ENCODE data around the gene MITF.
A peak's percentile ranks its signal among the peaks of the same experiment; 100 is the strongest.

The MITF gene

DNA sequence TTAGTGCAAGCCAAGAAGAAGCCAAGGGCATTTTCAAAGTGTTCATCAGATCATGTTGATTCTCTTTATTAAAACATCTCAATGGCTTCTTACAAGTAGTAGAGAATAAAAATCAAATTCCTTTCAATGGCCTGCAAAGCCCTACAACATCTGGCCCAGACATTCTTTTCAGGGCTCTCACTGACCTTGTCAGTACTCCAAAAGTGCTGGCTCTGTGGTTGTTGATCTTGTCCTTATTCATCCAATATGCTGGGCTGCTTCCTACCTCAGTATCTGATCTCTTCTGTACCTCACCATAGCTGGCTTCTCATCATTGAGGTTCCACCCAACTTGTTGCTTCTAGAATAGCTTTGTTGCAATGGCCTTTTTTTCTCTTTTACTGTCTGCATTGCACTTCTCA, 186.2 kb downstream of the MITF start:
- no peak for FAIRE-seq

DNA sequence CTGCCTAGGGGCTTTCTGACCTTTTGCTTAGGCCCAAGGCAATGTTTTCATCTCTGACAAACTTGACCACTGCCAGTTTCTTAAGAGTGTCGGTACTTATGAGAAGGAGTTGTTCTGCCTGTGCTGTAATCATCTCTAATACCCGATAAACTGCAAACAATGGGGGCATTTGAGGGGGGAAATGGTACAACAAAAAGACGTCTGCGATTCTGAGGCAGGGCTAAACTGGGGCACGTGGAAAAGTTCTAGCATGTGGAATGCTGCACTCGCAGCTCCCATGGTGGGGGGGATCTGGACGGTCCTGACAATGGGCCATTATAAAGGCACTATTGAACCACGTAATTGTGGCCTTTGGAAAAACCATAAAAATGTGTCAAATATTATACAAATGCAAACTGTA, 187.1 kb downstream of the MITF start:
- FAIRE-seq, result no peak

DNA sequence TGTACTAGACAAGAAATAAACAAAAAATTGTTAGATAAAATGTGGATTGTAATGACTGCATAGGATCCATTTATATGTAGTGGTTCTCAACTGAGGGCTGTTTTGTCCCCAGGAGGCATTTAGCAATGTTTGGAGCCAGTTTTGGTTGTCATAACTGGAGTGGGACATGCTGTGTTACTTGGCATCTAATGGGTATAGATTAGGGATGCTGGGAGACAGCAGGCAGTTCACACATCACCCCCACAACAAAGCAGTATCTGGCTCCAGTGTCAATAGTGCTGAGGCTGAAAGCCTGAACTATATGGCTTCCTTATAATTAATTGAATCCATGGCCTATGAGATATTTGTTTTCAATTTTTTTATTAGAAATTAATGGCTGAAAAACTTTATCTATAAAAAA, 188.3 kb downstream of the MITF start:
- FAIRE-seq, result no peak

DNA sequence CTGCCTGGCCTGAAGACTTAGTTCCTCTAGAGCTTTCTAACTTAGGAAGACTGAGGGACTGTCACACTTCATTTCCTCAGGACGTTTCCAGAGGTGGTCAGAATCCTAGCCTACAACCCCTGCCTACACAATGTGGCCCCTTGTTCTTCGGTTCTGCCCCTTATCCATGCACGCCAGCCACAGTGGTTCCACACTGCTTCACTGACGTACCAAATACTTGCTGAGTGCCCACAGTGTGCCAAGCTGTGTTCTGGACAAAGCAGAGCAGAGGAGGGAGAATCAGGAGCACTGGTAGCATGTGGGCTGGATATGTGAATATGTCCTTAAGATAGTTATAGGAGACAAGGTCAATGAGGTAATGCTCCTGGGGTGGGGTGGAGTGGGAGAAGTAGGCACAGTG, 189.8 kb downstream of the MITF start:
- FAIRE-seq, result no peak

DNA sequence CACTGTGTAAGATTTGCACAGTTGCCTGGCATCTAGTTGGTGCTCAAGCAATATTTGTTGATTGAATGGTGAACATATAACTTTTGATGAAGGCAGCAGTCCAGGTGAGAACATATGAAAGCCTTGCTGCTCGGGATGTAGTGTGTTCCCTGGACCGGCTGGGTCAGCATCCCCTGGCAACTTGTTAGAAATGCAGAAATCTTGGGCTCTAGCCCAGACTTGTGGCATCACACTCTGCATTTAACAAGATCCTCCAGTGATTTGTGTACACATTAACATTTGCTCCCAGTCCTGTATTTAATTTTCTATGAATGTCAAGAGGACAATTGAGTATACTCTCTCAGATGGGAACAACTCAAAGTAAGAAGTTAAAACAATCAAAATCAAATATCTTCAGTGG, 191.3 kb downstream of the MITF start:
- no peak for FAIRE-seq

DNA sequence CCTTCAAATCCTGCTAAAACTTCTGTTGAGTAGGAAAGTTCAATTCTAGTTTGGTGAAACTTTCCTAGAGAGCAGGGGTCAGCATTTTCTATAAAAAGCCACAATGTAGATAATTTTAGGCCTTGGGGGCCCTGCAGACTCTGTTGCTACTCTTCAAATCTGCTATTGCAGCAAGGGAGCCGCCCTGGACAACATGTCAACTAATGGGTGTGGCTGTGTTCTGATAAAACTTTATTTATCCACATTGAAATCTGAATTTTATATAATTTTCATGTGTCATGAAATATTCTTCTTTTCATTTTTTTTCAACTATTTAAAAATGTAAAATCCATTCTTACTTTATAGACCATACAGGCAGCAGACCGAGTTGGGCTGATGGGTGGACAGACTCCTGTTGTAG, 192.8 kb downstream of the MITF start:
- no peak for FAIRE-seq

DNA sequence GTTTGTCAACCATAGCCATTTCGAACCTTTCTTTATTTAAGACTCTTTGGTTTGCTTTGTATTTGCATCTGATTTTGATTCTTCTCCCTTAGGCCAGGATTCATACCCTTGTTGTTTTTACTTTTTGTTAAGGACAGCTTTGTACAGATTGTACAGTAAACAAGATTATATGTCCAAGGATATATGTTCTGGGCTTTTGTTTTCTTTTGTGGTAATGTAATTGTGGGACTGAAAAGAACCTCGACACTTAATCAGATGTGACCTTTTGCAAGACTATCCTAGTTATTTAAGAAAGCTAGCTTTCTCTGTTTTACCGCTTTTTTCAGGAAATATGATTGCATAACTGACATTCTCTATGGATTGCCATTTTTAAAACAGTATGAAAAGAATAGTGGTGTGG, 193.2 kb downstream of the MITF start:
- no peak for FAIRE-seq

DNA sequence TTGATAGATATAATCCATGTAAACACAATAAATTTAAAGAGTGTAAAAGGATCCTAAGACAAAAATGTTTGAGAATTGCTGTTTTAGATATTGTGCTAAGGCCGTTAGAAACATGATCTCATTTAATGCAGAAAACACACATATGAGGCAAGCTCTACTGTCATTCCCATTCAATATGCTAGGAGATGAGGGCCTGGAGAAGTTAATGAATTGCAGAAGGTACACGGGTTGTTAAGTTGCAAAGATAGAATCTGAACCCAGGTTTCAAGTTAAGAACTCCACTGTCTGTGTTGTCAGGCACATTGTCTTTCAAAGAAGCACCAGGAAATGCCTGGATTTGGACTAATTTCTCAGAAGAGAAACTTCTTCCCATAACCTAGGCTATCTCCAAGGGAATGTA, 195.1 kb downstream of the MITF start:
- FAIRE-seq, result no peak

DNA sequence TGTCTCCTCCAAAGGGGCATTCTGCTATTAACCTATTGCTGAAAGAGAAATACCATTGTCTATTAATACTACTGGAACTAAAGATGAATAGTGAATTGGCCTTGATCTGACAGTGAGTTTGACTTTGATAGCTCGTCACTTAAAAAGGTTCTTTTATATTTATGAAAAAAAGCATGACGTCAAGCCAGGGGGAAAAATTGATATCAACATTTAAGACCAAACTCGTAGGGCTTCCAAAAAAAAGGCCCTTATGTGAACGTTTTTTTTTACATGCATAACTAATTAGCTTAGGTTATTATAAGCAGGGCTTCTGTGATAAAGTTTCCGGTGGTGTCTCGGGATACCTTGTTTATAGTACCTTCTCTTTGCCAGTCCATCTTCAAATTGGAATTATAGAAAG, 197.0 kb downstream of the MITF start:
- no peak for FAIRE-seq

DNA sequence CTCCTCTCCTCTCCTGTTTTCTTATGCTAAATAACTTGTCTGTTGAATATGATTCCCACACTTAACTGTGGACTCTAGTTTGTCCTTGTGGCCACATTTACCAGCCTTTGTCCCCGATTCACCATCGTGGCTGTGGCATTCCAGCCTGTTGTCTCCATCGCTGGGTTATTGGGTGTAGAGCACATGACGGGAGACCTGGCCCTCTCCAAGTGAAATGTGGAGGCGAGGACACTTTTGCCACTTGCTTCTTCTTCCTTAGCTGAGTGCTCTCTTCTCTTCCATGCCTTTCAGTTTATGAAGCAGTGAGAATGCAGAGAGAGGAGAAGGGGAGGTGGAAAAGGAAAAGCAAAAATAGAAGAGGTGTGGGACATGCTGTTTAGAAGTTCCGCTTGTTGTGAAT, 198.8 kb downstream of the MITF start:
- FAIRE-seq, result no peak

DNA sequence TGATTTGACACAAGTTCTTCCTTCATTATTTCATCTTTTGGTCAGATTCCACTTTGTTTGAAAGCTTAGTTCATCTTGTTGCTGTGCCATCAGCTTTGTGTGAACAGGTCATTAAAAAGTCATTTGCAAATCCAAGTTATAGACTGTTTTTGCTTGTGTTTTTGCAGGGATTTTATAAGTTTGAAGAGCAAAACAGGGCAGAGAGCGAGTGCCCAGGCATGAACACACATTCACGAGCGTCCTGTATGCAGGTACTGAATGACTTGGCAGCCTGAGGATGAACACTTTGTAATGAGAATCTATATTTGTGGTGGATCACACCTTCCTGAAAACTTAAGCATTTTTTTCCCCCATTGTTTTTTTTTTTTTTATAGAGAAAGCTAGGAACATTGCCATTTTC, 199.7 kb downstream of the MITF start:
- no peak for FAIRE-seq

DNA sequence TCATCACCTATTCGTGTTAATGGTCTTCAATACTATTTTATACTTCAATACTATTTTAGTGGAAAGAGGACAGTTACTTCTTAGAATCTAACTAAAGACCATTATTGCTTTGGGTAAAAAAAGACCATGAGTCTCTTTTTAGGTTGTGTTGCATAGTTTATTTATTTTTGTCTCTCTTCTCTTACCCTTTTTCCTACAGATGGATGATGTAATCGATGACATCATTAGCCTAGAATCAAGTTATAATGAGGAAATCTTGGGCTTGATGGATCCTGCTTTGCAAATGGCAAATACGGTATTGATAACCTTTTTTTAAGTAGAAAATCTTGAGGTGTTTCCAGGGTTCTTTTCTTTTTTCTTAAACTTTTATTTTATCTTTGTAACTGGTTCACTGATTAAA, 201.8 kb downstream of the MITF start:
- FAIRE-seq, result no peak

DNA sequence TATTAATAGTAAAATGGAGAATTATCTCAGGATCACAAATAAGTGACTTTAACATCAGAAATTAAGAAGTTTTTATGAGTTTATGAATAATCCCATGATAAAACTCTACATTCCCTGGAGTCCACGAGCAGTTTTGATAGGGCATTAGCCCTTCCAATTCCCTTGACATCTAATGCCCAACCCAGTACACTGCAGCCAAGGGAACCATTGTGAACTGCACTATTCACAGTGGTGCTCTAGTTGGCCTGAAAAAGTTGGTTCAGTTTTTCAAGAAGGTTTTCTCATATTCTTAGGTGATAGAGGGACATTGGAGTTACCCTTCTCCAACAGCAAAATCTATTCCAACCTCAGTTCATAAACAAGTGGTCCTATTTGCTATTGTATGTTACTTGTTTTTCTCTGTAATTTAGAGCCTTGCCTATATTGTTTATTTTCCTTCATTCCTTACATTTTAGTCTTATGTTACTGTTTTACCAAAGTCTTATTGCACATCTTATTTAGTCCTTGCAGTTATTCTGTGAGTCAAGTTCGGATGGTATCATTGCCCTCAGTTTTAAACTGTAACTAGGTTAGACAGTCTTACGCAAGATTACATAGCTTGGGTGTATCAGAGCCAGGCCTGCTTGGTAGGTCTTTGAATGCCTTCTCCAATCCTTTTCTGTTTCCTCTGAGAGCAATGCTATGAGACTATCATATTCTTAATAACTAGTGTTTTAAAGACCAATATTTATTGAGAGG, 202.3 kb downstream of the MITF start:
- FAIRE-seq, result no peak

DNA sequence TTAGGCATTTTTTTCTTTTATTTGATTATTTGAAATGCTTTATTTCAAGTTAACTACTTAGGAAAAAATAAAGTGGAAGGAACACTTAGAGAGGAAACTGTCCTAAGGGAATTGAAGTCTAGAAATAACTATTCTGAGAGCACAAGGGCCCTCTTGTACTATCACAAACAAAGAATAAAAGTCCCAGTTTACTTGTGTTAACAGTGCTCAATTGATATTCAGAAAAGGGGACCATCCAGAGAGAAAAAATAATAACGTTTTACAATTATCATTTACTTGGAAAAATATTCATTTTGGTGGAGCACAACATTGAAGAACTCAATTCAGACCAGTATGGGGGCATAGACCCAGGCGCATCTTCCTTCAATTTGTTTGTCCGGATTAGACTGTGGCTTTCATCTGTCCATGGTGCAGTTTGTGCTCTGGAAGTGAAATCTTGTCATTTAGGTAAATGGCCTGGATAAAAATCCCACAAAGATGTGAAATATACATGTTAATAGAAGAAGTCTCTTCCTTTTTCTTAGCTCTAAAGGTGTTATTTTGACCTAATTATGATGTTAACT, 205.7 kb downstream of the MITF start:
- FAIRE-seq, result no peak

DNA sequence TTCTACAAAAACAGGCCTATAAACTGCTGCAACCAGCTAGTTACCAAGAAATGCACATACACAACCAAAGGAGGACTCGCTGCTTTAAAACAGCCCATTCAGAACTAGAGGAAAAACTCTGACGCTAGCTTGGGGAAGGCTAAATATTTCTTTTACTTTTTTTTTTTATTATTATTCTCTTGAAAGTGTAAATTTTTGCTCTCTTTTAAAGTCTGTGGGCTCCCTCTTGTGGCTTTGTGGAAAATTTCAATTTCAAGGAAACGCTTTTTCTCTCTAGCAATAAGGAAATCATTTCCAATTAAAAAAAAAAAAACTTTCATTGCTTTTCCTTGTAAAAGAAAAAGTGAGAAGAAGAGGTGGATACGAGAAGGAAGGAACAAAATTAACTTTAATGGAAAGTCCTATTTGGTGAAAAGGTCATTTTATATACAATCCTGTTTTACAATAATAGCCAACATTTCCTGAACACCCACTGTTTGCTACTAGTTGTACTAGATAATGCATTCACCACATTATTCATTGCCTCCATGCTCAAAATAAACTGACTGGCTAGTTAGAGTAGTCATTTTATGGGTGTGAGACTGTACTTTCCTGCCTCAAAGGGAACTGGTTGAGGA, 209.1 kb downstream of the MITF start:
- peak; percentile 92 for FAIRE-seq

DNA sequence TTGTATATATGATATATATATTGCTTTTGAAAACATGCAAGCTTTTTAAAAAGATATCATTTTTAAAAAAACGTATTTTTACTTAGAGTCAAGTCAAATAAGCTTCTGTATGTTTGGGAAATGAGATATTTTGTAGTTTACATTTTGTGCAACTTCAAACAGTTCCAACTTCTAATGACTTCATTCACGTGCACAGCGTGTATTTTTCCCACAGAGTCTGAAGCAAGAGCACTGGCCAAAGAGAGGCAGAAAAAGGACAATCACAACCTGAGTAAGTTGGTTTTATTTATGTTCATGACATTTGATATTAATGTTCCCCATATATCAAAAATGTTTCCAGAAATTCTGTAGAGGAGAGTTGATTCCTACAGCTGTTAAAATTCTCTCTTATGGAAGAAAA, 212.4 kb downstream of the MITF start:
- FAIRE-seq, result no peak

DNA sequence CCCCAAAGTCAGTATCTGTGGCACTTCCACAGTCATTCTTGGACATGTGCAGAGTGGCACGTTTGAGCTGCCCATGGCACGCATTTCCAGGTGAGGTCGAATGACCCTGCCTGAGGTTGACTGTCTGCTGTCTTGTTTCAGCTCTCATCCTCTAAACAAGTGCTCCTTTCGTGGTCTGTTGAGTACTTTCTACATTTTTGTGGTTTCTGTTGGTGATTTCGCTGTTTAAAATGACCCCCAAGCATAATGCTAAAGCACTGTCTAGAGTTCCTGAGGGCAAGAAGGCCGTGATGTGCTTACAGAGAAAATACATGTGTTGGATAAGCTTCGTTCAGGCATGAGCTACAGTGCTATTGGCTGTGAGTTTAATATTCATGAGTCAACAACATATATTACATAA, 220.3 kb downstream of the MITF start:
- no peak for FAIRE-seq

DNA sequence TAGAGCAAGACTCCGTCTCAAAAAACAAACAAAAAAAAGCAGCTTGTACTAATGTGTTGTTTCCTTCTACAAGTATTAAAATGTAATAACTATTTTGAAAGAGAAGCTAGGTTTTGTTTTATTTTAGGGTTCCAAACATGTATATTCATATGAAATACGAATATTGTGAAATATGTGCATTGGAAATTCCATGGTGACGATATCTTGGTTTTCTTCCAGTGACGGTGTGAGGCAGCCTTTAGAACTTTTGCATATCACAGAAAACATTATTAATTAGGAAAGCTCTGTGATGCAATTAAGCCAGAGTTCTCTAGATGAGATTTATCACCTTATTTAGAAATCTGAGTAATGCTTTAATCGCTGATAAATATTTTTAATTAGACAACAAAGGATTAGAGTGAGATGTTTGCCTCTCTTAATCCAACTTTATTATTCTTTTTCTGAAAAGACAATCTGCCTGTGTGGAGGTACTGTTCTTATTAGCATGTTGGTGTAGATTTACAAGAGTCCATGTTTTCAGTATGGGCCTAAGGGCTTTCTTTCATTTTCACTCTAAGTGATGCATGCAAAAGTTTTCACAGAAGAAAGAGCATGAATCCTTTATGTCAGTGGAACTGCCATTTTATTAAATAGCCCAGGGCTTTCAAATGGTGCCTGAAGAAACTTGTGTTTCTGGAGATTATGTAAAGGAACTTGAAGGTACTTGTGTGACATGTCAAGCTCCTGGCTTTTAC, 222.6 kb downstream of the MITF start:
- no peak for FAIRE-seq

DNA sequence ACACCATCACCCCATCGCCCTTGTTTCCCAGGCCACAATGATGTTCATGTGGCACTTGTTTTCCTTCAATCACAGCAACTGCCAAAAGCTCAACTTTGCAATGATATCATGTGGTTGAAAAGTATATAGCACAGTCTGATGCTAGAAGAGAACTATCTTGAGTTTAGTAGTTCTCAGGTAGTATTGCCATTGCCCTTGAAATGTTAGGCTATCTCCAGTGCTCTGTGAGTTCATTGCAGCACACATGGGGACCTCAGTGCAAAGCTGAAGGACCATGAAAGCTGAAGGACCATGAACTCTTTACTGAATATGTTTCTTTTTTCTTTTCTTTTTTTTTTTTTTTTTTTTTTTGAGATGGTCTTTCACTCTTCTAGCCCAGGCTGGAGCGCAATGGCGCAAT, 224.4 kb downstream of the MITF start:
- FAIRE-seq, result no peak

DNA sequence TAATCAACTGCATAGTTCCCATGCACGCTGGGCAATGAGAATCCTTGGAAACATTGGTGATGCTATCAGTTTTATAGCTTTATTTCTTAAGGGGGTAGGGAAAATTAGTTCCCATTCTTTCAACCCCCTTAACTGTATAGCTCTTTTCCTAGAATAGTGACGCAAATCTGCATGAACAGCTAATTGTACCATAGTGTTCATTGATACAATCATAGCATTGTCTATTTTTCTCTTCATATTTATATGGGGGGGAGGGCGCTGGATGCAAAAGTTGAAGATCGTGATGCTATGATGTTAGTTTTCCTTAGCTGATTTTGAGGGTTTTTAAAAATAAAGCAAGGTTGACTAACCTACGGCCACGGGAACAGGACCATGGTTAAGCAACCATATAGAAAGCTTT, 227.9 kb downstream of the MITF start:
- no peak for FAIRE-seq

DNA sequence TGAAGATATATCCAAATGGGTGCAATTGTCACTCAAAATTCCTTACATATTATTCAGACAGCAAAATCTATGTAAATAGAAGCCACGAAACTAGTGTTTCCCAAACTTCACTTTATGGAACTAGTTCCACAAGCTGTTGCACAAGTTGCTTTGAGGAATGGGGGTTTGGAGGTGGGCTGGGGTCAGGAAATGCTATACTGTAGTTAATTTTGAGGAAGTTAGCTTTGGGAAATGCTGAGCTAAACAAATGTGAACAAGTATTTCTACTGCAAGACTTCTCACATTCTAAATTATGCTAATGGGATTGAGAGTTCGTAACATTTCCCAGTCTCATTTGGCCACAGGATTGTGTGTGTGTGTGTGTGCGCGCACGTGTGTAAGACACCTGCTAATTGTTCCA, 231.6 kb downstream of the MITF start:
- FAIRE-seq, result no peak

DNA sequence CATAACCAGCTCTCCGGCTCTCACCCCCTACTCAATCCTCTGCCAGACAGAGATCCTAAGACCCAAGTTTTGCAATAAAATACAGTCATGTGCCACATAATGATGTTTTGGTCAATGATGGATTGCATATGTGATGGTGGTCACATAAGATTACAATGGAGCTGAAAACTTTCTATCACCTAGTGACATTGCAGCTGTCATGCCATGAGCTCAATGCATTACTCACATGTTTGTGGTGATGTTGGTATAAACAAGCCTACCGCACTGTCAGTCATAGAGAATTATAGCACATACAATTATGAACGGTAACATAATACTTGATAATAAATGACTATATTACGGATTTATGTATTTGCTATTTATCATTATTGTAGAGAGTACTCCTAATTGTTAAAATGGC, 233.4 kb downstream of the MITF start:
- no peak for FAIRE-seq

DNA sequence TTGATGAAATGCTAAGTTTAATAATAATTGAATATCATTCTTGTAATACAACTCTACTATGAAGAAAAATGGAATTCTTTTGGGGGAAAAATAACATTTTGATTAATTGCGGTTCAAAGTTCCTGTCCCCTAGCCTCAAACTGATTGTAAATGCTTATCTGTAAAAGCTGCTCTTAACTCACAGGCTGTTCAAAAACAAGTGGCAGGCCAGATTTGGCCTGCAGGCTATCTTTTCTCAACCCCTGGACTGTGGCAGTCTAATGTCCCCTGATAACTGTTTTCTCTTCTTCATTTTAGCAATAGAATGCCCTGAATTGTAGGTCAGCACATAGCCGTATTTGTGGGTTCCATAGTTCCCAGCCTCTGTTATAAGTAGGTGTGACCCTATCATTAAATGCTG, 236.8 kb downstream of the MITF start:
- FAIRE-seq, result no peak

Data from A204.1 (cell line).